WERI-Rb-1 (cell line): ENCODE measurements around the gene TMEM89.

Experiments
- DNase-seq: peaks from one replicate; pipeline ENCODE4 v3.0.0-alpha.2; 2020
- H3K27ac ChIP-seq: fragments of 250-450 bp; sonication (Bioruptor Pico); 2 replicates; pipeline ENCODE4 v1.5.1; 2020; ENCODE audit warnings: mild to moderate bottlenecking, moderate library complexity
- H3K27me3 ChIP-seq: fragments of 250-450 bp; sonication (Bioruptor Pico); 2 replicates; pipeline ENCODE4 v1.5.1; 2021; ENCODE audit warnings: mild to moderate bottlenecking, low read depth, moderate library complexity; ENCODE audit not compliant: insufficient read depth, severe bottlenecking
- H3K36me3 ChIP-seq: fragments of 250-450 bp; sonication (Bioruptor Pico); 2 replicates; pipeline ENCODE4 v1.5.1; 2020; ENCODE audit warnings: mild to moderate bottlenecking, moderate library complexity
- H3K4me3 ChIP-seq: 2 replicates; pipeline ENCODE4 v1.5.1; 2011; ENCODE audit warnings: low read depth, mild to moderate bottlenecking, control low read depth, low read length
- H3K9me3 ChIP-seq: fragments of 250-450 bp; sonication (Bioruptor Pico); 2 replicates; pipeline ENCODE4 v1.5.1; 2021; ENCODE audit warnings: mild to moderate bottlenecking, moderate library complexity; ENCODE audit not compliant: severe bottlenecking
- TF ChIP-seq, protein P1 (sequence below): IDR thresholded peaks from 2 replicates; pipeline ENCODE4 v1.5.1; 2011; ENCODE audit warnings: low read depth, mild to moderate bottlenecking, control low read depth, inconsistent platforms, low read length

The TMEM89 gene

DNA sequence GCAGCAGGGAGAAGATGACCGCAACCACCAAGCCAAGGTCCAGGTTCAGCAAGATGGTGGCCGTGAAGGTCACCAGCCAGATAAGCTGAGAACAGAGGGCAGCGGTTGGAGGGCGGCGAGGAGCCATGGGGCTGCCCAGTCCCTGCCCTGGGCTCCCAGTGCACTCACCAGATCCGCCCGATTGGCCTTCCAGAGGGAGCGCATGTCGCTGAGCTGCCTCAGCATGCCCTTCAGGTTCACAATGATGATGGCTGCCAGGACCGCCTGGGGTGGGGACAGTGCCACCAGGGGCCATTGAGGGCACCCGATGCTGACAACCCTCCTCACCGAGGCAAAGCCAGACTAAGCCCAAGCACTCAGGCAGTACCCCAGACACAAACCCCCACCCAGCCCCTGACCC lies 8.3 kb upstream of the TMEM89 start:
- TF ChIP-seq, protein P1, sequence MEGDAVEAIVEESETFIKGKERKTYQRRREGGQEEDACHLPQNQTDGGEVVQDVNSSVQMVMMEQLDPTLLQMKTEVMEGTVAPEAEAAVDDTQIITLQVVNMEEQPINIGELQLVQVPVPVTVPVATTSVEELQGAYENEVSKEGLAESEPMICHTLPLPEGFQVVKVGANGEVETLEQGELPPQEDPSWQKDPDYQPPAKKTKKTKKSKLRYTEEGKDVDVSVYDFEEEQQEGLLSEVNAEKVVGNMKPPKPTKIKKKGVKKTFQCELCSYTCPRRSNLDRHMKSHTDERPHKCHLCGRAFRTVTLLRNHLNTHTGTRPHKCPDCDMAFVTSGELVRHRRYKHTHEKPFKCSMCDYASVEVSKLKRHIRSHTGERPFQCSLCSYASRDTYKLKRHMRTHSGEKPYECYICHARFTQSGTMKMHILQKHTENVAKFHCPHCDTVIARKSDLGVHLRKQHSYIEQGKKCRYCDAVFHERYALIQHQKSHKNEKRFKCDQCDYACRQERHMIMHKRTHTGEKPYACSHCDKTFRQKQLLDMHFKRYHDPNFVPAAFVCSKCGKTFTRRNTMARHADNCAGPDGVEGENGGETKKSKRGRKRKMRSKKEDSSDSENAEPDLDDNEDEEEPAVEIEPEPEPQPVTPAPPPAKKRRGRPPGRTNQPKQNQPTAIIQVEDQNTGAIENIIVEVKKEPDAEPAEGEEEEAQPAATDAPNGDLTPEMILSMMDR, result no peak
- no peak overlapping the region for H3K4me3 ChIP-seq
- no peaks in the 10 kb centered on the region for H3K27me3 ChIP-seq
- no peak for DNase-seq
- no peak overlapping the region for H3K27ac ChIP-seq
- H3K36me3 ChIP-seq, result peaks cover 35% of the 10 kb centered on the region
- H3K9me3 ChIP-seq, result no peaks in the 10 kb centered on the region

- DNase-seq, result no peak
- no peak overlapping the region for H3K4me3 ChIP-seq
- peaks cover 33% of the 10 kb centered on the region for H3K36me3 ChIP-seq
- TF ChIP-seq, protein P1, result no peak
- no peaks in the 10 kb centered on the region for H3K9me3 ChIP-seq
- no peak overlapping the region for H3K27ac ChIP-seq
- H3K27me3 ChIP-seq, result no peaks in the 10 kb centered on the region
Measured at GRCh38 chr3:48628277-48629017, 6.9 kb upstream of the TMEM89 start.

- Histone ChIP-seq H3K27me3 (no peaks in the 10 kb centered on the region), H3K27ac (no peak overlapping the region), H3K36me3 (peaks cover 22% of the 10 kb centered on the region), H3K9me3 (no peaks in the 10 kb centered on the region), H3K4me3 (no peak overlapping the region)
- no peak for DNase-seq
- TF ChIP-seq, protein P1, result no peak
Measured at GRCh38 chr3:48625600-48625999, 4.0 kb upstream of the TMEM89 start.

DNA sequence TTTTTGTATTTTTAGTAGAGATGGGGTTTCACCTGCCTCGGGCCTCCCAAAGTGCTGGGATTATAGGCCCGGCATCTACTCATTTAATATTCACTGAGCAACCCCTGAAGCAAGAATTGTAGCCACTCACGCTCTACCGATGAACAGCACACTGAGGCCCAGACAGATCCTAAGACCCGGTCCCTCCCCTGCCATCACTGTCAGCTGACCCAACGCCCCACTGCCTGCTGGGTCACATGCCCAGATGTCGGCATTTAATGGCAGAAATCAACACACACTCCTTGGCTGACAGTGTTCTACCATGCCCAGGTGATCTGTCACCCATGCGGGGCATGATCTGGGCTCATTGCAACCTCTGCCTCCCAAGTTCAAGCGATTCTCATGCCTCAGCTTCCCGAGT lies 3.2 kb upstream of the TMEM89 start:
- no peak overlapping the region for H3K27ac ChIP-seq
- H3K9me3 ChIP-seq, result no peaks in the 10 kb centered on the region
- peaks cover 28% of the 10 kb centered on the region for H3K36me3 ChIP-seq
- no peak for DNase-seq
- H3K27me3 ChIP-seq, result no peaks in the 10 kb centered on the region
- TF ChIP-seq, protein P1, result no peak
- H3K4me3 ChIP-seq, result no peak overlapping the region

DNA sequence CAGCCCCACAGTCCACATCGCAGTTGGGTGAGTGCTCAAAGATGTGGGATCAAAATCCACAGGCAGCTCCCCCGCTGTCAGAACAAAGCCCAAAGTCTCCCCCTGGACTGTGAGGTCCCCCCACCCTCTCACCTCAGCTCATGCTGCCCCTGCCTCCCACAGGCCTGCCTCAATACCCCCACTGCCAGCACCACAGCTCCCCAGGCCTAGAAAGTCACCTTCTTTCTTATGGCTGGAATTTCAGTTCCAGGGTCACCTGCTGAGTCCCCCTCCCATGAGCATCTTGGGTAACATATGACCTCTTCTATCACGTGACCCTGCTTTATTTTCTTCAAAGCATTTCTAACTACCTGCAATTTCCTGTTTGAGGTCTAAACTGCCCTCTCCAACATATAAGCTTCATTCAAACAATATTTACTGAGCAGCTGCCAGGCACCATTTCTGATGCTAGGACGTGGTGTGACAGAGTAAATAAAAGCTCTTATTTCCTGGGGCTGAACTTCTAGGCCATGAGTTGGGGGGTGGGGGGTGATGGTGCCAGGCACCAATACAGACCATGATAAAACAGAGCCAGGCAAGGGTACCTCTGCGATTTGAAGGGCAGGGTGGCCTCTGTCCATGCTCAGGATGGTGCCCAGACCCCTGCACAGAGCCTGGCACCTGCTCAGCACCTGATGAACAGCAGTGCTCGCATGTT lies 2.4 kb upstream of the TMEM89 start:
- H3K4me3 ChIP-seq, result no peak overlapping the region
- DNase-seq, result no peak
- H3K36me3 ChIP-seq, result peaks cover 30% of the 10 kb centered on the region

More for the DNA sequence above, 2.4 kb upstream of the TMEM89 start:
- no peak overlapping the region for H3K27ac ChIP-seq
- TF ChIP-seq, protein P1, result no peak
- no peaks in the 10 kb centered on the region for H3K9me3 ChIP-seq
- H3K27me3 ChIP-seq, result no peaks in the 10 kb centered on the region
